Stimulated activated CD8-positive, alpha-beta memory T cell treated with anti-CD3 and anti-CD28 coated beads, Interleukin-2, amount 100 ng/mL, for 48 hours (primary cell): ENCODE results near the gene VCP.

Source experiments
- DNase-seq, 2 donors: peaks; one replicate each; pipeline ENCODE4 v3.0.0-alpha.2; 2020; ENCODE audit warnings: low read depth in 2 of 2

The VCP gene

DNA sequence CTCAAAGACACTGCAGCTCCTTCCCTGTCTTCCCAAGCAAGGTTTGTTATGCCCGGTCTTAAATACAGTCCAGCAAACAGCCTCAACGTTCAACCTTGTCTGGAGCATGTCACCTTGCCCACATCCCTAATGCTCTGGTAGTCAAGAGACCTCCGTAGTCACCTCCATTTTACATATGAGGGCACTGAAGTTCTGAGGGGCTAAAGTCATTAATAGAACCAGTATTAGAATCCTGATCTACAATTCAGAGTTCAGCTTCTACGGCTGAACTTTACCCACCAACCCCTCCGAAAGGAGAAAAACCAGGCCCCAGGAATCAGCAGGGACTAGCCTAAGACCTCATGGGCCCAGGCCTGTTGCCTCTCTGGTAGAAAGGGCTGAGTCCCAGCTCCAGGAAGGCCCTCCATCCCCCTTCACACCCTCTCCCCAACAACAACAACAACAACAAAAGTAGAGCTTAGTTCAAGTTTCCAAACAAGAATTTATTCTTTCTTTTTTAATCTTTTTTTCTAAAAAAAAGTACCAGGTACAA, 31.3 kb upstream of the VCP start:
- DNase-seq: no peak

DNA sequence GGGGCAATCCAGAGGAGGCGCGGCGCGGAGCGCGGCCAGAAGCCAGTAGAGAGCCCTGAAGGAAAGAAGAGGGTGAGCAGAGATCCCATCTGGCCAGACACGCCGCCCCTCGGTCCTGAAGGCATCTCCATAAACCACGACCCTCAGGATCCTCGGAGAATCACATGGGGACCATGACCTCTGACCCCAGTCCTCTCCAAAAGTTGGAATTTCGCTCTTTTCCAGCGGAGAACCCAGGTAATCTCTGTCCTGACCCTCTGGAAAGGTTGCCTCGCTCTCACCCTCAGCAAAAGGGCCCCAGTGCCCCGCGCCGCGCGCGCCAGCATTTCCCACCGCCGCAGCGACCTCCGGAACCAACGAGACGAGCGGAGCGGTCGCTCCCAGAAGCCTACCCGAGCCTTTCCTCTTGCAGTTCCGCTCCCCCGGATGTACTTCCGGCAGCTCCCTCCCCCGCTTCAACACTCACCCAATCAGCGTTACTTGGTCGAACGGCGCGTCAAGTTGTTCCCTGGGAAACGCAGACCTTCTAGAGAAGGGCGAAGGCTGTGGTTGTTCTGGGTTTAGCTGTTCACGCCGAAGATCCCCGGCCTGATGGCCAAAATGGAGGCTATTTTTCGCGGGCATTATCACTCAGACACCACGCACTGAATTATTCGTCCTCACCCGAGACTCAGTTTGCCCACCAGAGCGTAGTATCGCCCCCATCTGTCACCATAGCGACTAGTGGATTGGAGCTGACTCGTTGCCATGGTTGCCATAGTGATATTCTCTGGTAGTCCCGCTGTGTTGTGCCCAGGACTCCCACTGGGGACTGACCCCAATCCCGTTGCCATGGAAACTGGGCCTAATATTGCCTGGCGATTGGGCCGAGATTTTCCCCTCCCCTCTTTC, 30.6 kb upstream of the VCP start, which contains the start of gene STOML2:
TSS of gene STOML2 (minus strand) at position 363 of the 891 bp plus-strand sequence. CDS start at position 326, 37 bp downstream.
- DNase-seq: peak; percentile 82 to 87

DNA sequence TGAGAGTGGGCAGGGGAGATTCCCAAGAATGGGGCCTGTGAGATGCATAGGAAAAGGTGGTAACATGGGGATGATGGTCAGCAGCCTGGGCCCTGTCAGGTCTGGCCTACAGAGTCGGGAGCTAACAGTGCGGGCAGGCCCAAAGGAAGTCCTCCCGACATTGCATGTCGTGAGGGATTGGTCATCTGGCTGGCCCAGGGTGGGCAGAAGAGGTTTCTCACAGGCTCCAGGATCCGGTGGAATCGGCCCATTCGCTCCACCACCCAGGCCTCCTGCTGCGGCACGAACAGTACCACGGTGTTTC, 30.0 kb upstream of the VCP start:
- DNase-seq: no peak

DNA sequence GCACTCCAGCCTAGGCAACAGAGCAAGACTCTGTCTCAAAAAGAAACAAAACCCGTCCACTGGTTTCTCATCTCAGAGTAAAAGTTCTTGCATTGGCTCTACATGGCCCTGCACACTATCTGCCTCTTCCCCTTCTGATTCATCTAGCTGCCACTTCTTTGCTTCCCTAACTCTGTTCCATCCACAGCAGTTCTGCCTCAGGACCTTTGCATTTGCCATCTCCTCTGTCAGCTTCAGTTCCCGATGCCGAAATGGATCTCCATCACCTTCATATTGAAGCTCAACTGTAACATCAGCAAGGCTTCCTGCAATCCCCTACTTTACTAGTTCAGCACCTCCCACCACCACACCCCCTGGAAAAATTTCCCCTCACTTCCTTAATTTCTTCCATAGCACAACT, 25.1 kb upstream of the VCP start:
- no peak for DNase-seq

DNA sequence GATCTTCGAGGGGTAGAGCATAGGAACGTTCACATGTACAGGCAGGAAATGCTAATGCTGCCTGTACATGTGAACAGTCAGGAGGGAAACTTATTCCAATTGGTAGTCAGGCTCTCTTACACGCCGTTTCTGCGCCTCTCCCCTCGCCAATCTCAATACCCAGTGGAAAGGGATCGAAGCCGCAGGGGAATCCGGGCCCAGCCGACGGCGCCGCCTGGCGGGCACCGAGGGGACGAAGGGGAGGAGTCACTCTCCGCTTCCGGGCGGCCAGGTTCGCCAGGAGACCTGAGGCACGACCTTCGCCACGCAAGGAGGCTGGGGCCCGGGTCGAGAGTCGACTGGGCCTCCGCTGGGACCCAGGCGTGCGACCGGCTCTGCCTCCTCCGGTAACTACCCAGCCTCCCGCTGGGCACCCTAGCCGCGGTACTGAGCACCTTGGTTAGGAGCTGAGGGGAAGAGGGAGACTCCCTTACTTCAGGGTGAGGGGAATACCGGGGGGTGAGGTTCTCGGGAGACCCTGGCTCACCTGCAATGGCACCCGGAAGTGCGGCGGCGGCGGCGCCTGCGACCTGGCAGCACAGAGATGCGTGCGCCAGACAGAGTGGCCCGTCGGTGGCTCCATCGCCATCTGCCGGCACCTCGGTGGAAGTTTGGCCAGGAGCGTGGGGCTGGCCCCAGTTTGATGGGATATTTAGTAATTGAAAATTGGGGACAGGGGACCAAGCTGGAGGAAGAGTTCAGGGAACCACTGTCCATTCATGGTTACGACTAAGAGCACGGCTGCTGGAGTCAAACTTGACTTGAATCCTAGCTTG, 23.8 kb upstream of the VCP start, which contains the start of gene PIGO:
TSS of gene PIGO (minus strand) at position 557 of the 815 bp plus-strand sequence. CDS start 1,026 bp downstream, outside the sequence.
- DNase-seq: peak; percentile 81 to 85

DNA sequence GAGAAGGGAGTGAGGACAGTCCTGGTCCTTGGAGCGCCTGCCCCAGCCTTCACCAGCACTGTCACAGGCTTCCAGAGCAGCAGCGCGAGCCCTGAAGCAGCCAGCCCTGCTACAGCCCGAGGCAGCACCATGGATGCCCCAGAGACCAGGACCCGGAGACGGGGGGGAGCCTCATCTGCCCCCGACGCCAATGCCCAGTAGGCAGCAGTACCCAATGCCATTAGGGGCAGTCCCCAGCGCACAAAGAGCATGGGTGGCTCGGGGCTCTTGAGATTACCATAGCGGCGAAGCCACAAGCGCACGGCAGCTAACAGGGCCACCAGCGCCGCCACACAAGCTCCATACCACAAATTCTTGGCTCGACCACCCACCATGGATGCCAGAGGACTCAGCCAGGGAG, 19.1 kb upstream of the VCP start:
- no peak for DNase-seq

DNA sequence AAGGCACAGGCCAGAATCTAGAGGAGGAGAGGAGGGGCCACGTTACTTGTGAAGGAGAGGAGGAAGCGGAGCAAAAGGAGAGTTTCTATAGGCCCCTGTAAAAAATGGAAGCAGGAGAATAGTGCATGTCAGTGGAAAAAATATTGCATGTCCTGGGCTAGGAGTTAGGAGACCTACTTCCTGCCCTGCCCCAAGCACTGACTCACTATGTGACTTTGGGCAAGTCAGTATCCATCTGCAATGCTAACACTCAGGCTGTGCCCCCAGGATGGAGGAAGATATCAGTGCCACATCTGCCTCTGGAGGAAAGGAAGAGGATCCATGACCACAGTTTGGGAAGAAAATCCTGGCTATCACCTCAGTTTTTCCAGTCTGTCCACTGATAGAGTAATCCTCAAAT, 17.0 kb upstream of the VCP start:
- DNase-seq: no peak

DNA sequence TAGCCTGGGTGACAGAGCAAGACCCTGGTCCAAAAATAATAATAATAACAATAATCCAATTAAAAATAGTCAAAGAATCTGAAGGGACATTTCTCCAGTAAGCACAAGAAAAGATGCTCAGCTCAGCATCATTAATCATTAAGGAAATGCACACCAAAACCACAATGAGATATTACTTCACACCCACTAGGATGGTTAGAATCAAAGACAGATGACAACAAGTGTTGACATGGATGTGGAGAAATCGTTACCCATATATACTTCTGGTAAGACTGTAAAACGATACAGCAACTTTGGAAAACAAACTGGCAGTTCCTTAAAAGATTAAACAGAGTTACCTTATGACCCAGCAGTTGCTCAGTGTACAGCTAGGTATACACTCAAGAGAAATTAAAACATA, 12.7 kb upstream of the VCP start:
- no peak for DNase-seq

DNA sequence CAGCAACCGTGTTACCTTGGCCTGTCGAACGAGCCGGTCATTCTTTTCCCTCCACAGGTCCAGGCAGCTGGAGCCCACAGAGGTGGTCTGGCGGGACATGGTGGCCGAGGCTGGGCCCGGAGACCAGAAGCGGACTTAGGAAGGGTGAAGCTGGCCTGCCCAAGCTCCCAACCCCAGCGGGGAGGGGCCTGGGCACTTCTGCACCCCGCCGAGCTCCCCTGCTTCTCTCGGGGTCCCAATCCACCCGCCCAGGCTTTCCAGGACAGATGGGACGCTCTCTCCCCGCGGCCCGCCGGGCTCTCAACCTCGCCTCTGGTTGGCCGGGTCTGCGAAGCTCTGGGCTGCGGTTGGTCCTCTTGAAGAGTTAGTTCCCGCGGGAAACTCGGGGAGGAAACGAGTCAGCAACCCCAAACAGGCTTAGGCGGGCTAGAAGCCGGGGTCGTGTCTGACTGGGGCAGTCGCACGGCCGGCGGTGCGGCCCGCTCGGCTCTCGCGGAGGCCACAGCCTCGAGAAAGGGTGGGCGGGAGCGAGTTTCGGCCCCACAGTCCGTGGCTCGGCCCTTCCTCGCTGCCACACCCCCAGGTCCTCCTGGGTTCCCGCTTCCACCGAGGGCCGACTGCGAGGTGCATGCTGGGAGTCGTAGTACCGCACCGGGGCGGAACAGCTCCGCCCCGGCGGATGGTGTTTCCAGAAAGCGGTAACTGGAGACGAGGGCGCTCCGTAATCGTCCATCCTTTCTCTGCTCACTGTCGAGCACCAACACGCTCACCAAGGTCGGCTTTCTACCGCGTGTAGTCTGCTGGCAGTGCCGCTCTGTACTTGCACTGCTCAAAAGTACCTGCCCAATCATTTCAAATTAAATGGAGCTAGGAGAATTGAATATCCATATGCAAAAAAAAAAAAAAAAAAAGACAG, 7.3 kb upstream of the VCP start, which contains the start of gene FANCG:
TSS of gene FANCG (minus strand) at position 517 of the 916 bp plus-strand sequence. CDS start at position 99, 418 bp downstream.
- peak; percentile 76 to 77 for DNase-seq

DNA sequence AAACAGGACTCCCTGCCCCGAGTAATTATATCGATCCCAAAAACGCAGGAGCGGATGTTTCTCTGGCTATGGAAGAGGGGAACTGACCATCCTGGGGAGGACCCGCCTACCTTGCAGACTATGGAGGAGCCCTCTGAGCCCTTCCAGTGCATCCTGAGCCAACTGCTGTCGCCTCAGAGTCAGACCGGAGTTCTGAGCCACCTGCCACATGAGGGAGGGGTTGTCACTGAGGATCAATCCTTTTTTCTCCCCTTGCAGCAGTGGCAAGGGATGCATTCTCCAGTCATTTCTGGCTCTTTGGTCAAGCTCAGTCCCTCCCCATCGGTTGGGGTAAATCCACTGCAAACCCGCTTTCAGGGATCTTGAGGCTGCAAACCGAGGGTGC, 6.6 kb upstream of the VCP start:
- DNase-seq: no peak

DNA sequence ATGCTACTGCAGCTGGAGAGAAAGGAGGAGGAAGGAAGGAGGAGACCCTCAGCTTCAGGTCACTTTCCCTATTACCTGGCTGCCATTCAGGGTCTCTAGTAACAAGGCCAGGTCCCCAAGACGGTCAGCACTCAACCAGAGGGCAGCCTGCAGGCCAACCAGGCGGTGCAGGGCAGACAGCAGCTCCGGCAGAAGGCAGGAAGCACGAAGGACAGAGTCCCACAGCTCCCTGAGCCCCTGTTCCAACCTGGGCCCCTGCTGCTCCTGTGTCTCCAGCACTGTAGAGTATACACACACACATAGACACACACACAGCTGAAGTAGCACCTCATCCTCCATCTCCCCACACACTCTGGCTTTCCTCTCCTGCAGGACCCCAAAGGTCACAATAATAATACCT, 5.6 kb upstream of the VCP start:
- DNase-seq: no peak

DNA sequence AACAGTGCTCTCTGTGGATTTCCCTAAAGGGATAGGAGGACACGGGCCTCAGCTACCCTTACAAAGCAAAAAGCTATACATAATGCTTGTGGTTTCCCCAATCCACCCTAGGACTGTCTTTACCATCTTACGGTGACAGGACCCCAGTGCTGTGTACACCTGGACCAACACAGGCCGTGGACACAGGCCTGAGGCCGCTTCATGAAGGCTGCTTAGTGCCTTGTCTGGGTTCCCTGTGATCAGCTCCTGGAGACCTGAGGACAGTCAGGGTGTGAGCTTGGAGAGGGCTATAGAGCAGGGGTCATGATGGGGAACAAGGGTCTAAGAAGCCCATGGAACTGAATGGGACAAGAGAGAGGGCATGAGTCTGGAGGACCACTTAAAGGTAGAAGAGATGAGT, 4.4 kb upstream of the VCP start:
- DNase-seq: no peak

DNA sequence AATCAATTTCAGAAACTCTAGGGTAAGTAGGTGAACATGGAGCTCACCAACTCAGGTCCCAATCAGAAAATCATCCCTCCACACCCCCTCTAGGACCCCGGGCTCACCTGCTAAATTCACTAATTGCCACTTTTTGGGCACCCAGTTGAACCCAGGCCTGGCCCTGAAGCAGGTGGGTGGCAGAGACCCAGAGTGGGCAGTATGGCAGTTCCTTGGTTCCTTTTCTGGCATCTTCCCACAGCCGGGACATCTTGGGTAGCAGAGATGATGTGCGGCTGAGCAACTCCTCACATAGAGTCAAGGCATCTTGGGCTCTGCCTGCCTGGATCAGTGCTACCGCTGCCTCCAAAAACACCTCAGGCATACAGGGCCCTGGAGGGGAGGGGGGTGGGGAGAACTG, 2.9 kb upstream of the VCP start:
- DNase-seq: no peak

DNA sequence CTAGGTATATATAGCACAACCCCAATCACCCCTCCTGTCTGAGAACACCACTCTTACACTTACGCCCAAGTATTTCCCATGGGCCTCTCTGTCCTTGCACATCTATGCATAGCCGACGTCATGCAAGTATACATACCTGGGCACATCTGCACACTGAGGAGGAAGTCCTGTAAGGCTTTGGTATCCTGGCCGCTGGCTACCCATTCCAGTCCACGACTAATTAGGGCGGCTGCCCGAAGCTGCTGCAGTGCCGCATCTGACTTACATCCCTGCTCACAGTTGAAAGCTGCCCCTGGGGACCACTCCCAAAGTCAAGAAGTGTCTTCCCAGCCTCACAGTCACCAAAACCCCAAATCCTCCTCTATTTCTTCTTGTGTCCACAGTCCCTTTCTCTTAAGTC, 2.4 kb upstream of the VCP start:
- DNase-seq: no peak

DNA sequence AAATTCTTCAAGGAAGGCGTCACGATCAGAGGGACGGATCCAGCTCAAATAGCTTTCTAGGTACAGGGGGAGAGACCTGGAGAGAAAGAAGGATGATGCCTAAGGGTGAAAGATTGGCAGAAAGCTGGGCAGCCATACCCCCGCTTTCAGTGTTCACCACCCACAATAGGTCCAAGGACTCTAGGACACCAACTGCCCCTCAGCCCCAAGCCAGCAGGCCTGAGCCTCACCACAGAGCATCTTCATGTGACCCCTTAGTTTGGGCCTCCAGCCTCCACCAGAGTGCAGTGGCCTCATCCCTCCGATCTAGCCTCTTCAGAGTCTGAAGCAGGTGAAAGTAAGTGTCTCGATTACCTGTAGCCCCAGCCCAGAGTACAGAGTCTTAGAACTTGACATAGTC, 1.7 kb upstream of the VCP start:
- no peak for DNase-seq

DNA sequence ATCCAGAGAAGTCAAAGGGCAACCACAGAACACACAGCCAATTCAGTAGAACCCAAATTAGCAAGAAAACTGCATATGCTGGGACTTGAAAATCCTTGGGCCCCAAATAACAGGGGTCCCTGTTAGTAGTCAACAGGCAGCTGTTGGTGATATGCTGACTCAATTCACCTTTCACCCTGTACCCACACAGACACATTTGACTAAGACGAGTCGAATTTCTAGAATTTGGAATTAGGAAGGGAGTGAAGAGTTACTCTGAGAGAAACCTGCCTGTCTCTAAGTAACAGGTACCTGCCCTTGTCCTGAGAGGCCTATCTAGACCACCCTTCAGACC, 821 bp upstream of the VCP start:
- no peak for DNase-seq

DNA sequence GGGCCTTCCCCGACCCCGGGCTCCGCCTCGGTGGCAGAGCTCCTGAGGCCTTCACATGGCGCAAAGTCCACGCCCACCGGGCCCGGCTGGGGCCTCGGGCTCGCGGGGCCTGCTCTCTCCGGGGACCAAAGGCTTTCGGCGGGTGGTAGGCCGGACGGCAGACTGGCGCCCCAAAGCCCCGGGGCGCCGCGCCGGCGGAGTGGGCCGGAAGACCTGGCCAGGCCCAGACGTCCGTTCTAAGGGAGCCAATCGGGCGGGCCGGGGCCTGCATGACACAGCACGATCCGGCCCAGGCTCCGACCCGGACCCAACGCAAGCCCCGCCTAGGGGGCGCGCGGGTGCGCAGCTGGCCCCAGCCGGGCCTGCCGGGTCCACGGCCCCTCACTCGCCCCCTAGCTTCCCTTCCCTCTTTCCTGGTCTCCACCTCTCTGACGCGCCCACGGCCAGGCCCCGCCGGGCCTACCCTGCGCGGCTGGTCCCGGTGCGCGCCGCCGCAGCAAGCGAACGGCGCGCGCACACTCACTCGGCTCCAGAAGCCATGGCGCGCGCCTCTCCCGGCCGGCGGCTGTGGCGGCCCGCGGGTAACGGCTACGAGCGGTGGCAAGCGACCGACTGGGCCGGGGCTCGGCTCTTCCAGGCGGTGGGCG, 488 bp downstream of the VCP start:
- DNase-seq: peak; percentile 57 to 69

DNA sequence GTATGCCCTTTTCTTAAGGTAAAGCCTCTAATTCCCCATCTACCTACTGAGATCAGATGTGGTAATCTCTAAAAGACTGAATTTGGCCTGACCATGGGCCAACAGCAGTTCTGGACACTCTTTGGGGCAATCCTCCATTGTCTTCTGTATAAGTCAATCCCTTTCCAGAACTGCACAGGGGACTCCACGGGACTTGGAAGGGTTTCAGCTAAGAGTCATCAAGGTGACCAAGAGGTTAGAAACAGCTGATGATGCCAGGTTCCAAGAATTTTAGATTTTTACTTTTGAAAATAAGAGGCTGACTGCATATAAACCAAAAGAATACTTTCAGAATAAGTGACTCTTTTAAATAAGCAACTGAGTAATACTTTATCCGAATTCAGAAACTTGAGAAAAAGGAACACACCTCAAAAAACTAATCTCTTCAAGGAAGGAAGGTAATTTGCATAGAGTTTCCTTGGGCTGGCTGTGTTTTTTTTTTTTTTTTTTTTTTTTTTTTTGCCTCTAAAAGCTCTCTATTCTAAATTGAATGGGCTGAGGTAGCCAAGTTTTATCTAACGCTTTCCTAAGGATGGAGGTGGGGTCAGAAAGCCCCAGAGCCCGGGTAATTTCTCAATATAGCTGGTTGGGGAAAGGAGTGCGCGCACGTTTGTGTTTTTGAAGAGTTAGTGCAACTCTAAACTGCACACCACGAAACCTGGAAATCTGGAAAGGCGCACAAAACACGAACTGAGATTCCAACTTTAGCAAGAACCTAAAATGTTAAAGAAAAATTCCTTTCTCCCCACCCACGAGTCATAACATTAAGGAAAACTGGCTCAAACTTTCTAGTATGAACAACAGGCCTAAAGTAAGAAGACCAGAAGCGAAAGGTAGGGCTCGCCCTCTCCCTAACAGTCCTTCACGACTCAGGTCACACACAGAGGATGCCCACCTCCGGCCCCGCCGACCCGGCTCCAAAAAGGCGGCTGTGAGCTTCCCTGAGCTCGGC, 1.3 kb downstream of the VCP start:
- DNase-seq: no peak

DNA sequence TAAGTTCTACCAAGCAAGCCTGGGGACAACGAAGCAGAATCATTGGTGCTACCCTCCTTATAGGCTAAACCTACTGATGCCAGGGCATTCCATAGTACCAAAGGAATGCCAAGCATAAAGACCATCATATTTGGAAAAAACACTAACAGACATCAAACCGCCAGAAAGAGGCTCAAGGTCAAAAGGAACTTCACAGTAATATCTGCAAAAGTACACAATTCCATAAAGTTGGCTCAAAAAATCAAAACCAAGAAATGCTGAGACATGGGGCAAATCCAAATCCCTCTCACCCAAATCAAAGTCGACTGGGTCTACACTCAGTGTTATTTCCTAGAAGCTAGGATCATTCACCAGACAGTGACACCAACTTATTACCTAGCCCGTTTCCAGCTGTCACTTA, 3.4 kb downstream of the VCP start:
- DNase-seq: no peak

DNA sequence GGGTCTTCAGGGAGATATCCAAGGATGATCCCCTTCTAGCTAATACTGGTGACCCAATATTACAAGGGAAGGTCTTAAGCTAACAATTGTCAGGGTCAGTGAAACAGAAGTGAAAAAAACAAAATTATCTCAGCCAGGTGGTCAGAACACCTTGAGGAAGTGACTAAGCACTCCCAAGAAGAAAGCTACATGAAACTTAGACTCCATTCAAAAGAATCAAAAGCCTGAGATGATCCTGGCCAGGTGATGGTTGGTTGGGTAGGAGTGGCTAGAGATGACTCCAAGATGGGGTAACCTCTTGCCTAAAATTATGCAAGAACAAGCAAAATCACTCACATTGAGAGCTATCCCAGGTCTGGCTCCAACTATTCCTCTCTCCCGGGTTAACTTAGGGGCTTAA, 5.4 kb downstream of the VCP start:
- DNase-seq: no peak
